ENCODE measurements around the gene CLIC3. TPM values are rescaled to one million over a fixed set of nuclear protein-coding genes. Genes with fewer than 3 reads are reported as not detected.

Gene CLIC3
- total RNA-seq, 1 experiment from 2014 or later = 24.1 TPM

GRCh38 chr9:136960212-136960937, 36.0 kb downstream of the CLIC3 start:
- Histone ChIP-seq H3F3A (ENCODE audit: insufficient read depth, low read depth) (peaks cover 8% of the 10 kb centered on the region; the same call in 1 of the 2 replicates), H3K4me3 (no peak overlapping the region), H3K27ac (no peak overlapping the region), H3K4me1 (replicated peaks; ENCODE audit: insufficient read depth) (peaks cover 10% of the 10 kb centered on the region), H3K4me2 (no peak overlapping the region), H4K20me1 (ENCODE audit: insufficient read depth) (no peaks in the 10 kb centered on the region), H2AFZ (no peak overlapping the region), H3K9me3 (ENCODE audit: insufficient read depth, low read depth) (no peaks in the 10 kb centered on the region), H3K9me2 (ENCODE audit: insufficient read depth) (no peaks in the 10 kb centered on the region), H3K27me3 (ENCODE audit: insufficient read depth, low read depth) (no peaks in the 10 kb centered on the region), H3K79me2 (ENCODE audit: low read depth) (no peaks in the 10 kb centered on the region), H3K36me3 (ENCODE audit: low read depth) (no peaks in the 10 kb centered on the region)
- no peak for TF ChIP-seq EZH2 (IDR thresholded peaks at IDR 0.05; ENCODE audit: low read depth)
- TF ChIP-seq CTCF (conservative IDR thresholded peaks at IDR 0.05) = no peak
- ChIA-PET CTCF (no interaction called here), POLR2A (ENCODE audit: unreplicated experiment) (interaction anchor here (0.7 kb wide), 1 partner anchor 36 kb away, joined by 7 read pairs; the partner anchor contains the start of gene CLIC3)
- DNase-seq = no peak
- intact Hi-C loops (cut with micrococcal nuclease; ENCODE audit: unreplicated experiment) = no loop called here
- BruUV-seq (replicated peaks) = no TSS peak

- no peak for DNase-seq
- no peak for TF ChIP-seq EZH2 (IDR thresholded peaks at IDR 0.05; ENCODE audit: low read depth)
- no peak for TF ChIP-seq CTCF (conservative IDR thresholded peaks at IDR 0.05)
- BruUV-seq (replicated peaks) = no TSS peak
- ChIA-PET POLR2A (ENCODE audit: unreplicated experiment) (no interaction called here), CTCF (no interaction called here)
- Histone ChIP-seq H3K27ac (no peak overlapping the region), H3F3A (ENCODE audit: insufficient read depth, low read depth) (peaks cover 8% of the 10 kb centered on the region; the same call in 1 of the 2 replicates), H3K36me3 (ENCODE audit: low read depth) (no peaks in the 10 kb centered on the region), H3K4me1 (replicated peaks; ENCODE audit: insufficient read depth) (peaks cover 3% of the 10 kb centered on the region), H3K79me2 (ENCODE audit: low read depth) (no peaks in the 10 kb centered on the region), H4K20me1 (ENCODE audit: insufficient read depth) (no peaks in the 10 kb centered on the region), H3K9me2 (ENCODE audit: insufficient read depth) (no peaks in the 10 kb centered on the region), H3K27me3 (ENCODE audit: insufficient read depth, low read depth) (no peaks in the 10 kb centered on the region), H3K9me3 (ENCODE audit: insufficient read depth, low read depth) (no peaks in the 10 kb centered on the region), H3K4me3 (no peak overlapping the region), H3K4me2 (no peak overlapping the region), H2AFZ (no peak overlapping the region)
- intact Hi-C loops (cut with micrococcal nuclease; ENCODE audit: unreplicated experiment) = no loop called here
These were observed 37.2 kb downstream of the CLIC3 start for GRCh38 chr9:136958898-136959850.

- DNase-seq = no peak
- intact Hi-C loops (cut with micrococcal nuclease; ENCODE audit: unreplicated experiment) = no loop called here
- ChIA-PET CTCF (no interaction called here), POLR2A (ENCODE audit: unreplicated experiment) (no interaction called here)
- H3F3A ChIP-seq (ENCODE audit: insufficient read depth, low read depth) = peaks cover 8% of the 10 kb centered on the region; the same call in 1 of the 2 replicates
- H2AFZ ChIP-seq = no peak overlapping the region
- no TSS peak for BruUV-seq (replicated peaks)
- H3K9me3 ChIP-seq (ENCODE audit: insufficient read depth, low read depth) = no peaks in the 10 kb centered on the region
- H3K4me3 ChIP-seq = no peak overlapping the region
- no peaks in the 10 kb centered on the region for H3K4me1 ChIP-seq (replicated peaks; ENCODE audit: insufficient read depth)
- TF ChIP-seq EZH2 (IDR thresholded peaks at IDR 0.05; ENCODE audit: low read depth) (no peak), CTCF (conservative IDR thresholded peaks at IDR 0.05) (no peak)
- H3K27me3 ChIP-seq (ENCODE audit: insufficient read depth, low read depth) = no peaks in the 10 kb centered on the region
- H4K20me1 ChIP-seq (ENCODE audit: insufficient read depth) = no peaks in the 10 kb centered on the region
- no peaks in the 10 kb centered on the region for H3K79me2 ChIP-seq (ENCODE audit: low read depth)
- H3K4me2 ChIP-seq = no peak overlapping the region
- no peaks in the 10 kb centered on the region for H3K9me2 ChIP-seq (ENCODE audit: insufficient read depth)
- H3K36me3 ChIP-seq (ENCODE audit: low read depth) = no peaks in the 10 kb centered on the region
- no peak overlapping the region for H3K27ac ChIP-seq
These were observed 37.9 kb downstream of the CLIC3 start for GRCh38 chr9:136958473-136958872.
